Transverse colon (tissue), 4 donors: ENCODE data around the gene NFASC. TPM values are rescaled to one million over a fixed set of nuclear protein-coding genes. Genes with fewer than 3 reads are reported as not detected.

Source experiments
- DNase-seq: peaks from one replicate; pipeline ENCODE4 v3.0.0-alpha.2; 2019
- H3K27ac ChIP-seq, 4 donors: fragments of 200-600 bp; sonication (generic); 2 replicates each; pipeline ENCODE4 v1.5.1; 2016 to 2018; ENCODE audit warnings: inconsistent platforms in 4 of 4
- H3K27me3 ChIP-seq: fragments of 200-600 bp; sonication (generic); 2 replicates; pipeline ENCODE4 v1.5.1; 2017; ENCODE audit warnings: inconsistent platforms
- H3K36me3 ChIP-seq, 4 donors: fragments of 200-600 bp; sonication (generic); 2 replicates each; pipeline ENCODE4 v1.5.1; 2017 to 2019; ENCODE audit warnings: inconsistent platforms in 4 of 4
- H3K4me1 ChIP-seq, 4 donors: fragments of 200-600 bp; sonication (generic); 2 replicates each; pipeline ENCODE4 v1.5.1; 2017 to 2020; ENCODE audit warnings: inconsistent platforms in 4 of 4
- H3K4me3 ChIP-seq, 4 donors: fragments of 200-600 bp; sonication (generic); 1 replicate in 1 of 4; 2 replicates in 3 of 4; pipeline versions ENCODE4 v1.5.1 to v1.6.1; 2017 to 2019; ENCODE audit warnings: inconsistent platforms in 4 of 4
- H3K9me3 ChIP-seq, 2 donors: fragments of 200-600 bp; sonication (generic); 2 replicates each; pipeline ENCODE4 v1.5.1; 2017 to 2019; ENCODE audit warnings: inconsistent platforms in 2 of 2
- EP300 ChIP-seq: sonication (generic); formaldehyde crosslinking; IDR thresholded peaks from one replicate; pipeline ENCODE4 v1.6.1; 2017; ENCODE audit warnings: antibody characterized with exemption, low read depth
- POLR2A ChIP-seq: fragments of 450-650 bp; IDR thresholded peaks from one replicate; pipeline ENCODE4 v1.6.1; 2016; ENCODE audit warnings: antibody characterized with exemption, mild to moderate bottlenecking, moderate library complexity
- POLR2AphosphoS5 ChIP-seq, 3 donors: sonication (generic); formaldehyde crosslinking; IDR thresholded peaks; one replicate each; pipeline ENCODE4 v1.6.1; 2016; ENCODE audit warnings: antibody characterized with exemption in 3 of 3
- WGBS, 2 donors: methylation state at CpG; one replicate each; pipeline ENCODE4 v1.1.5; 2018; ENCODE audit warnings: low coverage in 1 of 2; 5-methylcytosine and 5-hydroxymethylcytosine counted together
- in situ Hi-C, 4 donors: fragments of 200-750 bp; cut with MboI; loops; one replicate each; pipeline versions ENCODE4 v1.15.0 to v1.15.1; 2017; ENCODE audit warnings: low sequenced_read_pairs in 3 of 4, low pct_ligation_motif_present in 1 of 4, low pct_unique_long_range_greater_than_20kb in 1 of 4
- intact Hi-C: fragments of 100-400 bp; cut with DNase I; formaldehyde crosslinking; loops from one replicate; pipeline ENCODE4 v1.15.1; 2023; ENCODE audit warnings: low total_unique reads
- total RNA-seq, 4 donors: library from RNA; depleted of rRNA; stranded (reverse); fragments of >200 nt; gene quantifications; one replicate each; pipeline ENCODE4 v1.1.0, GENCODE V29; 2016
- TF ChIP-seq, protein P1 (sequence below), 5 experiments: fragments of 200-600 bp in 3 of 5; fragments of 450-650 bp in 2 of 5; sonication (generic) in 3 of 5; IDR thresholded peaks; 1 replicate in 2 of 5; 2 replicates in 3 of 5; pipeline ENCODE4 v1.5.1; 2016 to 2017; ENCODE audit warnings: antibody characterized with exemption in 5 of 5, inconsistent platforms in 3 of 5, mild to moderate bottlenecking in 2 of 5, moderate library complexity in 1 of 5

Gene NFASC
- total RNA-seq, 4 donors from 2014 or later, result 11.3 to 48.8 (median 13.4) TPM

DNA sequence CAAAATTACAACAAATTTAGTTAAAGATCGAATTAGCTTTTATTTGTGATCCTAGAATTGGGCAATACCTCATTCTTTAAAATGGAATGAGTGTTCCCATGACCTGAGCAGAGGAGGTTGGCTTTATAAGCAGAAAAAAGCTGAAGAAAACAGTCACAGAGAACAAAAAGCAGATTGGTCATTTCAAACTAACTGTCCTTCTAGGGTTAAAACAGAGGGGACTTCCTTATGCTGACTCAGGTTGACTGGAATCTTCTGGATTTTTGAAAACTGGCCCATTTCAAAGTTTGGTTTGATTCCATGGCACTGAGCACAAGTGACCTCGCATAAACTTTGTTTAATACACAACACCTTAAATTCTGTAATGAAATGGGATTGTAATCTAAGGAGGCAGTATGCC lies 17.6 kb downstream of the NFASC start:
- in situ Hi-C loops (no loop called here), intact Hi-C loops (no loop called here)
- WGBS, 2 donors, result 33 to 70% methylated on average over 1 to 2 of the region's 2 CpGs
- H3K27ac ChIP-seq, result peak overlapping the region in 3 of 4 donors; percentile 8 to 47 (median 24)
- peaks cover 0 to 24% (median 15%) of the 10 kb centered on the region in 4 donors for H3K4me1 ChIP-seq
- no peaks in the 10 kb centered on the region for H3K9me3 ChIP-seq
- TF ChIP-seq, protein P1, sequence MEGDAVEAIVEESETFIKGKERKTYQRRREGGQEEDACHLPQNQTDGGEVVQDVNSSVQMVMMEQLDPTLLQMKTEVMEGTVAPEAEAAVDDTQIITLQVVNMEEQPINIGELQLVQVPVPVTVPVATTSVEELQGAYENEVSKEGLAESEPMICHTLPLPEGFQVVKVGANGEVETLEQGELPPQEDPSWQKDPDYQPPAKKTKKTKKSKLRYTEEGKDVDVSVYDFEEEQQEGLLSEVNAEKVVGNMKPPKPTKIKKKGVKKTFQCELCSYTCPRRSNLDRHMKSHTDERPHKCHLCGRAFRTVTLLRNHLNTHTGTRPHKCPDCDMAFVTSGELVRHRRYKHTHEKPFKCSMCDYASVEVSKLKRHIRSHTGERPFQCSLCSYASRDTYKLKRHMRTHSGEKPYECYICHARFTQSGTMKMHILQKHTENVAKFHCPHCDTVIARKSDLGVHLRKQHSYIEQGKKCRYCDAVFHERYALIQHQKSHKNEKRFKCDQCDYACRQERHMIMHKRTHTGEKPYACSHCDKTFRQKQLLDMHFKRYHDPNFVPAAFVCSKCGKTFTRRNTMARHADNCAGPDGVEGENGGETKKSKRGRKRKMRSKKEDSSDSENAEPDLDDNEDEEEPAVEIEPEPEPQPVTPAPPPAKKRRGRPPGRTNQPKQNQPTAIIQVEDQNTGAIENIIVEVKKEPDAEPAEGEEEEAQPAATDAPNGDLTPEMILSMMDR (IDR thresholded peaks at IDR 0.05), result no peak
- TF ChIP-seq POLR2AphosphoS5 (IDR thresholded peaks at IDR 0.05), result peak in 1 of 3 donors; percentile 7
- no peak for TF ChIP-seq EP300
- no peaks in the 10 kb centered on the region for H3K36me3 ChIP-seq
- no peak overlapping the region for H3K4me3 ChIP-seq
- no peak for DNase-seq
- H3K27me3 ChIP-seq, result no peaks in the 10 kb centered on the region

DNA sequence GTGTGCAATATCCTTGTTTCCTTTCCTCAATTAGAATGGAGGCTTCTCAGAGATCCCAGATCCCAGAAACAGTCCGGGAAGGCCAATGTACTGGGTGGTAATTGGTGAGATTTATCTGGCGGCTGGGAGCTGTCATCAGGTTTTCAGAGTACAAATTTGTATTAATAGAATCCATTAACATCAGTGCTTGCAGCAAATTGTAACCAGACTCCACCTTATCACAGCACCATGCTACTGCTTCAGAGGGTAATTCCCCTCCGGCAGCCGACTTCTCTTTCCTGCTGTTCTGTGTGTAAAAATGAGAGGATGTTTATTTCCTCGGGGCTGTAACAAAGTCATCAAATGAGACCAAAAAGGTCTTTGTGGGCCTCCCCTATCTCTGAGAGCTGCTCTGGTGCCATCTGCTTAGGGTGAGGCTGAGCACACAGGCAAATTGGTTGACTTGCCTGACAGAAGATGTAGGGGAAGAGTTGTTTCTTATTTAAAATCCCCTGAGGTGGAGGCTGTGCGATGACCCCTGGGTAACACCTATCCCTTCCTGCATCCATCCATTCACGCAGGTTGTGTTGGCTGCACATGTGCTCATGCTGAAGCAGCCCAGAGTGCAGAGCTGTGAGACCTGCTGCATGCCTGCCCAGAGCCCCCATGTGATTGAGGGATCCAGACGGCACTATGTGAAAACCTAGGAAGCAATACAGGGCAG lies 19.2 kb downstream of the NFASC start:
- no peaks in the 10 kb centered on the region for H3K36me3 ChIP-seq
- no peak overlapping the region for H3K4me3 ChIP-seq
- peaks cover 9 to 21% (median 14%) of the 10 kb centered on the region in 4 donors for H3K4me1 ChIP-seq
- peak overlapping the region in 2 of 4 donors; percentile 16 to 25 for H3K27ac ChIP-seq
- 20 to 57% methylated on average over 2 to 8 of the region's 8 CpGs for WGBS, 2 donors
- H3K9me3 ChIP-seq, result no peaks in the 10 kb centered on the region
- in situ Hi-C loops, result no loop called here
- intact Hi-C loops, result no loop called here
- no peak for DNase-seq
- TF ChIP-seq, protein P1 (IDR thresholded peaks at IDR 0.05), result no peak
- TF ChIP-seq EP300, result no peak
- no peak for TF ChIP-seq POLR2A
- no peak for TF ChIP-seq POLR2AphosphoS5 (IDR thresholded peaks at IDR 0.05)
- H3K27me3 ChIP-seq, result no peaks in the 10 kb centered on the region

DNA sequence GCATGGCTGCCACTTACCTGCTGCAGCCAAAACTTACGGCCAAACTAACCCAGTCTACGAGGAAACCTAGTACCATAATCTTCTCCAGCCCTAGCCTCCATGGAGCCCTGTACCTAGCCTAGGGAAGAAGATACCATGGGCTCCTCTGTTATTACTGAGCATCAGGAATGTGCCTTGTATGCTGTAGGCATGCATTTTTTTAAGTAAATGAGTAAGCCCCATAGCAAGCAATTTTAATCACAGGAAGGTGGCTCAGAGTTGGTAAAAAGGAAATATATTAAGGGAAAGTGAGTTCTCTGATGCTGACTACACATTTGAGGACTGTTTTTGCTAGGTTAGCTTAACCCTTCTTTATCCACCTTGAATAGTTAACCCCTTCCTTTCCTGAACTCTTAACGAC lies 21.2 kb downstream of the NFASC start:
- in situ Hi-C loops (no loop called here), intact Hi-C loops (no loop called here)
- Histone ChIP-seq H3K4me3 (no peak overlapping the region), H3K27me3 (no peaks in the 10 kb centered on the region), H3K27ac (no peak overlapping the region), H3K4me1 (peaks cover 0 to 10% (median 1%) of the 10 kb centered on the region in 4 donors), H3K36me3 (no peaks in the 10 kb centered on the region), H3K9me3 (no peaks in the 10 kb centered on the region)
- 75% methylated on average over 3 of the region's 3 CpGs; no CpG with 5 or more reads in 1 of the 2 donors for WGBS, 2 donors
- DNase-seq, result no peak
- TF ChIP-seq POLR2AphosphoS5 (IDR thresholded peaks at IDR 0.05) (no peak), POLR2A (no peak), EP300 (no peak)
- TF ChIP-seq, protein P1 (IDR thresholded peaks at IDR 0.05), result no peak

DNA sequence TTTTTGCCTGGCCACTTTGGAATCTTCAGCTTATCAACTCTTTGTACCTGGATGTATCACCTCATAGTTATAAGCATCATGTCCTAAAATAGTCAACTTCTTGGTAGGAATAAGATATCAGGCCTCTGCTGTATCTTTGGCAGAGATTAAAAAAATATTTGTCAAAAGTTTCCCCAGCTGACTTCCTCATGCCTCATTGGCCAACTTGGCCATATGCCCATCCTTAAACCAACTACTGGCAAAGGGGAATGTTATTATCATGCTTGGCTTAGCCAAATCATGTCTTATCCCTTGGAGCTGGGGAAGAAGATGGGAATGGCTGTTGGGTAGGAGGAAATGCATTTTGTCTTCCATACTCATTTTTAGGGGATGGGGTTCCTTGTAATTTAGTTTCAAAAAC lies 23.4 kb downstream of the NFASC start:
- Histone ChIP-seq H3K9me3 (no peaks in the 10 kb centered on the region), H3K36me3 (no peaks in the 10 kb centered on the region), H3K4me1 (peaks cover 0 to 10% (median 0%) of the 10 kb centered on the region in 4 donors), H3K4me3 (no peak overlapping the region), H3K27me3 (no peaks in the 10 kb centered on the region), H3K27ac (no peak overlapping the region)
- no peak for DNase-seq
- TF ChIP-seq POLR2AphosphoS5 (IDR thresholded peaks at IDR 0.05) (no peak), EP300 (no peak), POLR2A (no peak)
- TF ChIP-seq, protein P1 (IDR thresholded peaks at IDR 0.05), result no peak
- intact Hi-C loops (no loop called here), in situ Hi-C loops (no loop called here)
